SK-N-SH (cell line): Measurements from ENCODE around the gene GPR137B. TPM values are rescaled to one million over a fixed set of nuclear protein-coding genes. Genes with fewer than 3 reads are reported as not detected.

ENCODE experiments used
- CTCF ChIA-PET: fragments of 300-600, 350-600 bp; formaldehyde crosslinking; extraction: SDS; loops from one replicate; lab custom pipeline; 2021; lab: Yijun Ruan, JAX
- POLR2A ChIA-PET: fragments of 350-600 bp; sonication (Branson Sonifier 250); formaldehyde crosslinking; extraction: SDS; loops from one replicate; lab custom pipeline; 2020; ENCODE audit warnings: antibody characterized with exemption, inconsistent platforms; lab: Yijun Ruan, JAX
- DNase-seq: peaks from one replicate; pipeline ENCODE4 v3.0.0; 2012
- H2AFZ ChIP-seq: fragments of 200-600 bp; sonication (generic); 2 replicates; pipeline ENCODE4 v1.8.1; 2016; ENCODE audit warnings: antibody characterized with exemption, mild to moderate bottlenecking, low read depth
- H3F3A ChIP-seq: fragments of 200-600 bp; sonication (generic); replicated peaks from 2 replicates; pipeline ENCODE3; 2016; ENCODE audit warnings: antibody characterized with exemption, mild to moderate bottlenecking; ENCODE audit not compliant: insufficient read depth
- H3K27ac ChIP-seq, 2 experiments: fragments of 200-500 bp in 1 of 2; fragments of 200-600 bp in 1 of 2; sonication (Bioruptor generic) in 1 of 2; sonication (generic), shearing (Covaris generic) in 1 of 2; 2 replicates each; pipeline versions ENCODE4 v1.5.1 to v1.6.1; 2014 to 2016; ENCODE audit warnings: low read depth in 2 of 2, inconsistent platforms in 1 of 2, low read length in 1 of 2, mild to moderate bottlenecking in 1 of 2, mixed read lengths in 1 of 2
- H3K27me3 ChIP-seq: fragments of 200-600 bp; sonication (generic), shearing (Covaris generic); 2 replicates; pipeline ENCODE4 v1.6.1; 2016; ENCODE audit warnings: mixed run types; ENCODE audit not compliant: insufficient read depth
- H3K36me3 ChIP-seq, 2 experiments: fragments of 200-500 bp in 1 of 2; fragments of 200-600 bp in 1 of 2; sonication (Bioruptor generic) in 1 of 2; sonication (generic) in 1 of 2; replicated peaks in 1 of 2; 2 replicates each; pipeline versions ENCODE3 to v1.5.1; 2014 to 2016; ENCODE audit warnings: low read length in 1 of 2, mild to moderate bottlenecking in 1 of 2; ENCODE audit not compliant: insufficient read depth in 2 of 2, control insufficient read depth in 1 of 2
- H3K4me1 ChIP-seq, 2 experiments: fragments of 200-500 bp in 1 of 2; fragments of 200-600 bp in 1 of 2; sonication (Bioruptor generic) in 1 of 2; sonication (generic), shearing (Covaris generic) in 1 of 2; 2 replicates each; pipeline versions ENCODE4 v1.5.1 to v1.6.1; 2014 to 2016; ENCODE audit warnings: low read depth in 1 of 2, low read length in 1 of 2, mixed run types in 1 of 2; ENCODE audit not compliant: insufficient read depth in 2 of 2, control insufficient read depth in 1 of 2
- H3K4me2 ChIP-seq: fragments of 200-600 bp; sonication (generic), shearing (Covaris generic); 2 replicates; pipeline ENCODE4 v1.6.1; 2017; ENCODE audit warnings: mixed run types
- H3K4me3 ChIP-seq, 2 experiments: fragments of 200-500 bp in 1 of 2; fragments of 200-600 bp in 1 of 2; sonication (Bioruptor generic) in 1 of 2; sonication (generic), shearing (Covaris generic) in 1 of 2; 2 replicates each; pipeline versions ENCODE4 v1.5.1 to v1.8.1; 2014 to 2016; ENCODE audit warnings: low read depth in 2 of 2, inconsistent platforms in 1 of 2, low read length in 1 of 2, mild to moderate bottlenecking in 1 of 2, mixed read lengths in 1 of 2, moderate library complexity in 1 of 2
- H3K79me2 ChIP-seq: fragments of 200-600 bp; sonication (generic); 2 replicates; pipeline ENCODE4 v1.8.1; 2017; ENCODE audit warnings: mild to moderate bottlenecking; ENCODE audit not compliant: insufficient read depth
- H3K9ac ChIP-seq: fragments of 200-600 bp; sonication (generic); 2 replicates; pipeline ENCODE4 v1.6.1; 2017; ENCODE audit warnings: mixed run types
- H3K9me2 ChIP-seq: fragments of 200-600 bp; sonication (generic); 2 replicates; pipeline ENCODE4 v1.6.1; 2017; ENCODE audit warnings: mixed run types
- H3K9me3 ChIP-seq: fragments of 200-600 bp; sonication (generic); 2 replicates; pipeline ENCODE4 v1.6.1; 2017; ENCODE audit warnings: mixed run types, mild to moderate bottlenecking, moderate library complexity
- H4K20me1 ChIP-seq: fragments of 200-600 bp; sonication (generic); 2 replicates; pipeline ENCODE4 v1.6.1; 2017; ENCODE audit warnings: mild to moderate bottlenecking, mixed run types; ENCODE audit not compliant: insufficient read depth
- CHD2 ChIP-seq: fragments of 150-350 bp; IDR thresholded peaks from 2 replicates; pipeline ENCODE4 v1.6.1; 2018; ENCODE audit warnings: low read length; ENCODE audit not compliant: partially characterized antibody
- EP300 ChIP-seq, 2 experiments: IDR thresholded peaks; 2 replicates each; pipeline versions ENCODE4 v1.4.0 to v1.6.1; 2012; ENCODE audit warnings: borderline replicate concordance in 1 of 2, low read depth in 1 of 2, low read length in 1 of 2
- FOSL2 ChIP-seq: IDR thresholded peaks from 2 replicates; pipeline ENCODE4 v1.4.0; 2012; ENCODE audit warnings: low read depth, mild to moderate bottlenecking, moderate library complexity, borderline replicate concordance
- GABPA ChIP-seq: IDR thresholded peaks from 2 replicates; pipeline ENCODE4 v1.4.0; 2012; ENCODE audit warnings: low read depth, mild to moderate bottlenecking
- JUND ChIP-seq: IDR thresholded peaks from 2 replicates; pipeline ENCODE4 v1.4.0; 2012
- NFIC ChIP-seq: IDR thresholded peaks from 2 replicates; pipeline ENCODE4 v1.4.0; 2012; ENCODE audit warnings: borderline replicate concordance
- POLR2AphosphoS5 ChIP-seq: IDR thresholded peaks from 2 replicates; pipeline ENCODE4 v1.6.1; 2012; ENCODE audit warnings: low read depth, low read length
- RAD21 ChIP-seq: IDR thresholded peaks from 2 replicates; pipeline ENCODE4 v1.6.1; 2012; ENCODE audit warnings: mild to moderate bottlenecking, low read length
- RCOR1 ChIP-seq: fragments of 150-350 bp; IDR thresholded peaks from 2 replicates; pipeline ENCODE4 v1.6.1; 2017; ENCODE audit warnings: antibody characterized with exemption, low read length
- RFX5 ChIP-seq: IDR thresholded peaks from 2 replicates; pipeline ENCODE4 v1.6.1; 2012; ENCODE audit warnings: mild to moderate bottlenecking, improper control_type of control experiment, low read length
- RXRA ChIP-seq: IDR thresholded peaks from 2 replicates; pipeline ENCODE4 v1.4.0; 2012; ENCODE audit warnings: low read depth, mild to moderate bottlenecking, borderline replicate concordance
- SIN3A ChIP-seq: IDR thresholded peaks from 2 replicates; pipeline ENCODE4 v1.6.1; 2012; ENCODE audit warnings: low read depth, mild to moderate bottlenecking, low read length, moderate library complexity, borderline replicate concordance
- TAF1 ChIP-seq: IDR thresholded peaks from 2 replicates; pipeline ENCODE4 v1.6.1; 2012; ENCODE audit warnings: low read depth, mild to moderate bottlenecking, low read length, moderate library complexity, borderline replicate concordance
- TEAD4 ChIP-seq: IDR thresholded peaks from 2 replicates; pipeline ENCODE4 v1.4.0; 2012; ENCODE audit warnings: mild to moderate bottlenecking, borderline replicate concordance; ENCODE audit not compliant: insufficient read depth
- YY1 ChIP-seq: IDR thresholded peaks from 2 replicates; pipeline ENCODE4 v1.4.0; 2012; ENCODE audit warnings: low read depth, mild to moderate bottlenecking
- WGBS: methylation state at CpG from one replicate; pipeline ENCODE4 v1.1.6; 2017; ENCODE audit warnings: low lambda C conversion rate; 5-methylcytosine and 5-hydroxymethylcytosine counted together
- polyA plus RNA-seq, 3 experiments: library from polyadenylated mRNA; depleted of rRNA; stranded (reverse); fragments of >200 nt; gene quantifications; 2 replicates each; pipeline ENCODE4 v1.2.3, GENCODE V29; 2012
- TF ChIP-seq, protein P1 (sequence below): fragments of 200-600 bp; sonication (generic); IDR thresholded peaks from 2 replicates; pipeline ENCODE4 v1.6.1; 2017; ENCODE audit warnings: antibody characterized with exemption, mild to moderate bottlenecking, moderate library complexity
- TF ChIP-seq, protein P2 (sequence below): fragments of 150-350 bp; IDR thresholded peaks from 2 replicates; pipeline ENCODE4 v1.6.1; 2016; ENCODE audit warnings: mild to moderate bottlenecking, low read depth, low read length
- TF ChIP-seq, protein P3 (sequence below): IDR thresholded peaks from 2 replicates; pipeline ENCODE4 v1.4.0; 2012; ENCODE audit warnings: low read depth
- TF ChIP-seq, protein P4 (sequence below): IDR thresholded peaks from 2 replicates; pipeline ENCODE4 v1.6.1; 2012; ENCODE audit warnings: mild to moderate bottlenecking, low read depth, low read length, moderate library complexity

GPR137B gene
- polyA plus RNA-seq, 1 of the 3 experiments (the other 2 are of a cell fraction), result 7.0 TPM

DNA sequence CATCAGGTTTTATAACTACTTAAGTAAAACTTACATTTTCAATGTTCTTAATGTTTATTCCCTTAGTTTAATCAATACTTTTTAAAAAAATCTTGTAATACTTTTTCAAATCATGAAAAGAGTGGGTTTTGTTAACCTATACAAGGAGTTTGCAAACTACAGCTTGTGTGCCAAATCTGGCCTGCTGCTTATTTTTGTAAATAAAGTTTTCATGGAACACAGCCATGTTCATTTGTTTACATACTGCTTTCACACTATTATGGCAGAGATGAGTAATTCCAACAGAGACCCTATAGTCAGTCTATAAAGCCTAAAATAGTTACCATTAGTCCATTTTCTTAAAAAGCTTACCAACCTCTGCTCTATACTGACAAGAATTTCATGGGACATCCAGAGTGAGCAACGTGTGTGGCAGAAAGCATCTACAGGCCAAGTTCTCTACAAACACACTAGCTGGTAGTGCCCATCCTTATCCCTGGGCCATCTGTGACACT lies 96.8 kb downstream of the GPR137B start:
- Histone ChIP-seq H4K20me1 (no peaks in the 10 kb centered on the region), H3K4me3 (no peak overlapping the region), H3K79me2 (no peaks in the 10 kb centered on the region), H3K36me3 (no peaks in the 10 kb centered on the region), H3K9me3 (no peaks in the 10 kb centered on the region), H3K9me2 (no peaks in the 10 kb centered on the region), H3K4me1 (no peaks in the 10 kb centered on the region), H3K4me2 (no peak overlapping the region), H3K27me3 (no peaks in the 10 kb centered on the region), H3K9ac (no peak overlapping the region), H3F3A (peaks cover 6% of the 10 kb centered on the region), H2AFZ (no peak overlapping the region), H3K27ac (no peak overlapping the region)
- ChIA-PET POLR2A (interaction anchor here (0.6 kb wide), 1 partner anchor 45 kb away, joined by 3 read pairs; no protein-coding TSS in a partner anchor), CTCF (interaction anchor here (0.7 kb wide), 1 partner anchor 99 kb away, joined by 3 read pairs; no protein-coding TSS in a partner anchor)
- DNase-seq, result no peak
- 56% methylated on average over 1 of the region's 1 CpG for WGBS
- TF ChIP-seq, protein P1, sequence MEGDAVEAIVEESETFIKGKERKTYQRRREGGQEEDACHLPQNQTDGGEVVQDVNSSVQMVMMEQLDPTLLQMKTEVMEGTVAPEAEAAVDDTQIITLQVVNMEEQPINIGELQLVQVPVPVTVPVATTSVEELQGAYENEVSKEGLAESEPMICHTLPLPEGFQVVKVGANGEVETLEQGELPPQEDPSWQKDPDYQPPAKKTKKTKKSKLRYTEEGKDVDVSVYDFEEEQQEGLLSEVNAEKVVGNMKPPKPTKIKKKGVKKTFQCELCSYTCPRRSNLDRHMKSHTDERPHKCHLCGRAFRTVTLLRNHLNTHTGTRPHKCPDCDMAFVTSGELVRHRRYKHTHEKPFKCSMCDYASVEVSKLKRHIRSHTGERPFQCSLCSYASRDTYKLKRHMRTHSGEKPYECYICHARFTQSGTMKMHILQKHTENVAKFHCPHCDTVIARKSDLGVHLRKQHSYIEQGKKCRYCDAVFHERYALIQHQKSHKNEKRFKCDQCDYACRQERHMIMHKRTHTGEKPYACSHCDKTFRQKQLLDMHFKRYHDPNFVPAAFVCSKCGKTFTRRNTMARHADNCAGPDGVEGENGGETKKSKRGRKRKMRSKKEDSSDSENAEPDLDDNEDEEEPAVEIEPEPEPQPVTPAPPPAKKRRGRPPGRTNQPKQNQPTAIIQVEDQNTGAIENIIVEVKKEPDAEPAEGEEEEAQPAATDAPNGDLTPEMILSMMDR, result no peak
- TF ChIP-seq POLR2AphosphoS5 (no peak), RXRA (no peak), GABPA (no peak), TAF1 (no peak)
- TF ChIP-seq, protein P2, sequence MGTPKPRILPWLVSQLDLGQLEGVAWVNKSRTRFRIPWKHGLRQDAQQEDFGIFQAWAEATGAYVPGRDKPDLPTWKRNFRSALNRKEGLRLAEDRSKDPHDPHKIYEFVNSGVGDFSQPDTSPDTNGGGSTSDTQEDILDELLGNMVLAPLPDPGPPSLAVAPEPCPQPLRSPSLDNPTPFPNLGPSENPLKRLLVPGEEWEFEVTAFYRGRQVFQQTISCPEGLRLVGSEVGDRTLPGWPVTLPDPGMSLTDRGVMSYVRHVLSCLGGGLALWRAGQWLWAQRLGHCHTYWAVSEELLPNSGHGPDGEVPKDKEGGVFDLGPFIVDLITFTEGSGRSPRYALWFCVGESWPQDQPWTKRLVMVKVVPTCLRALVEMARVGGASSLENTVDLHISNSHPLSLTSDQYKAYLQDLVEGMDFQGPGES, result no peak
- TF ChIP-seq, all 33 proteins: peak for 0

DNA sequence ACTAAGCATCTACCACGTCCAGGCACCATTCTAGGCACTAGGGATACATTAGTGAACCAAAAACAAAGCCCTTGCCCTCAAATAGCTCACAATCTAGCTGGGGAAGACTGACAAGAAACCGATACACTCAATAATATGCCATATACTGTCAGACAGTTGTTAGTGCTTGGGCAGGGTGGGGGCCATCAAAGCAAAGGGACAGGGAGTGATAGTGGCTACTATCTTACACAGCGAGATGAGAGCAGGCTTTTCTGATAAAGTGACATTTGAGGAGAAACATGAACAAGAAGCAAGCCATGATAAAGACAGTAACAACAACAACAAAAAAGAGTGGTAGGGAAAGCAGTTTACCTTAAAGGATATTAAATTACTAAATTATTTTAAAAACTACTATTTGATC lies 98.3 kb downstream of the GPR137B start:
- ChIA-PET POLR2A (no interaction called here), CTCF (interaction anchor here (1.0 to 1.1 kb wide), 2 partner anchors 12 to 133 kb away, joined by 3 read pairs; no protein-coding TSS in a partner anchor)
- DNase-seq, result no peak
- Histone ChIP-seq H3K9me3 (no peaks in the 10 kb centered on the region), H2AFZ (no peak overlapping the region), H3K79me2 (no peaks in the 10 kb centered on the region), H3K4me3 (no peak overlapping the region), H4K20me1 (no peaks in the 10 kb centered on the region), H3K4me2 (no peak overlapping the region), H3K27ac (no peak overlapping the region), H3K4me1 (no peaks in the 10 kb centered on the region), H3K27me3 (no peaks in the 10 kb centered on the region), H3F3A (no peaks in the 10 kb centered on the region), H3K9me2 (no peaks in the 10 kb centered on the region), H3K36me3 (no peaks in the 10 kb centered on the region), H3K9ac (no peak overlapping the region)
- WGBS, result 75% methylated on average over 3 of the region's 3 CpGs
- no peak for TF ChIP-seq GABPA
- no peak for TF ChIP-seq TEAD4
- TF ChIP-seq RXRA, result no peak
- TF ChIP-seq RFX5, result no peak
- no peak for TF ChIP-seq SIN3A
- TF ChIP-seq JUND, result no peak
- TF ChIP-seq RCOR1, result no peak
- no peak for TF ChIP-seq NFIC
- TF ChIP-seq CHD2, result no peak
- TF ChIP-seq EP300 (IDR thresholded peaks at IDR 0.05; ENCODE audit: borderline replicate concordance in 1 of 2, low read depth in 1 of 2, low read length in 1 of 2), result no peak
- TF ChIP-seq, protein P3, sequence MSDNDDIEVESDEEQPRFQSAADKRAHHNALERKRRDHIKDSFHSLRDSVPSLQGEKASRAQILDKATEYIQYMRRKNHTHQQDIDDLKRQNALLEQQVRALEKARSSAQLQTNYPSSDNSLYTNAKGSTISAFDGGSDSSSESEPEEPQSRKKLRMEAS, result no peak
- no peak for TF ChIP-seq FOSL2
- TF ChIP-seq, protein P4, sequence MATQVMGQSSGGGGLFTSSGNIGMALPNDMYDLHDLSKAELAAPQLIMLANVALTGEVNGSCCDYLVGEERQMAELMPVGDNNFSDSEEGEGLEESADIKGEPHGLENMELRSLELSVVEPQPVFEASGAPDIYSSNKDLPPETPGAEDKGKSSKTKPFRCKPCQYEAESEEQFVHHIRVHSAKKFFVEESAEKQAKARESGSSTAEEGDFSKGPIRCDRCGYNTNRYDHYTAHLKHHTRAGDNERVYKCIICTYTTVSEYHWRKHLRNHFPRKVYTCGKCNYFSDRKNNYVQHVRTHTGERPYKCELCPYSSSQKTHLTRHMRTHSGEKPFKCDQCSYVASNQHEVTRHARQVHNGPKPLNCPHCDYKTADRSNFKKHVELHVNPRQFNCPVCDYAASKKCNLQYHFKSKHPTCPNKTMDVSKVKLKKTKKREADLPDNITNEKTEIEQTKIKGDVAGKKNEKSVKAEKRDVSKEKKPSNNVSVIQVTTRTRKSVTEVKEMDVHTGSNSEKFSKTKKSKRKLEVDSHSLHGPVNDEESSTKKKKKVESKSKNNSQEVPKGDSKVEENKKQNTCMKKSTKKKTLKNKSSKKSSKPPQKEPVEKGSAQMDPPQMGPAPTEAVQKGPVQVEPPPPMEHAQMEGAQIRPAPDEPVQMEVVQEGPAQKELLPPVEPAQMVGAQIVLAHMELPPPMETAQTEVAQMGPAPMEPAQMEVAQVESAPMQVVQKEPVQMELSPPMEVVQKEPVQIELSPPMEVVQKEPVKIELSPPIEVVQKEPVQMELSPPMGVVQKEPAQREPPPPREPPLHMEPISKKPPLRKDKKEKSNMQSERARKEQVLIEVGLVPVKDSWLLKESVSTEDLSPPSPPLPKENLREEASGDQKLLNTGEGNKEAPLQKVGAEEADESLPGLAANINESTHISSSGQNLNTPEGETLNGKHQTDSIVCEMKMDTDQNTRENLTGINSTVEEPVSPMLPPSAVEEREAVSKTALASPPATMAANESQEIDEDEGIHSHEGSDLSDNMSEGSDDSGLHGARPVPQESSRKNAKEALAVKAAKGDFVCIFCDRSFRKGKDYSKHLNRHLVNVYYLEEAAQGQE, result no peak
- TF ChIP-seq YY1, result no peak
- TF ChIP-seq RAD21, result no peak
